ACHN (cell line): ENCODE measurements around the gene LAMB3.
"Not testable (repeated sequence)": the region's sequence is repeated elsewhere in the genome, so short reads cannot be mapped to it uniquely, and the experiment has no call there.

Source experiments
- DNase-seq: peaks from one replicate; pipeline ENCODE4 v3.0.0-alpha.2; 2015
- in situ Hi-C: cut with HindIII; loops from 2 replicates; pipeline ENCODE4 v1.10.0; 2017; ENCODE audit warnings: low sequenced_read_pairs, low pct_ligation_motif_present, low pct_unique_long_range_greater_than_20kb

LAMB3 gene

GRCh38 chr1:209652121-209652735 is at the start of gene LAMB3:
TSS of gene LAMB3 (minus strand) at chr1:209652425. CDS start at chr1:209650944, 1,481 bp downstream.
- in situ Hi-C loops = no loop called here
- DNase-seq = no peak

GRCh38 chr1:209700686-209701085 is 48.5 kb upstream of the LAMB3 start:
- DNase-seq, in situ Hi-C loops: not testable (repeated sequence)

DNA sequence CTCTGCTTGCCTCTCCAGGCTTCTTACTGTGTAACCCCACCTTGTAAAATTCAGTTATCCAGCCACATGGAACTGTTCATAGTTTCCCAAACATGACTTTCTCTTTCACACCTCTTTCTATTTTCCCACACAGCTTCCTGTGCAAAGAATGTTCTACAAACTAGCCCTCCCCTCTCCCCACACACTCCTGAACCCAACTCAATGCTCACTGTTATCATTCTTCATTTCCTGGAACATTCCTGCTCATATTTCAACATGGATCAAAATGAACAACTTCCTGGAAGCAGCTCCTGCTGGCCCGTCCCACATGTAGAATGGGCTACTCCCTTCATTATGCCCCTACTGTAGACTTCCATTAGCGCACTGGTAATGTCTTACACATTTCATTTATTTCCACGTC is 44.9 kb upstream of the LAMB3 start:
- in situ Hi-C loops = loop anchor here (25.0 kb wide), 1 partner anchor 110 kb away; the partner anchor contains the start of gene CAMK1G
- DNase-seq = no peak

- in situ Hi-C loops = loop anchor here (25.0 kb wide), 1 partner anchor 109 kb away; the partner anchor contains the start of gene CAMK1G
- no peak for DNase-seq
These were observed 44.4 kb upstream of the LAMB3 start for GRCh38 chr1:209696673-209697072.

DNA sequence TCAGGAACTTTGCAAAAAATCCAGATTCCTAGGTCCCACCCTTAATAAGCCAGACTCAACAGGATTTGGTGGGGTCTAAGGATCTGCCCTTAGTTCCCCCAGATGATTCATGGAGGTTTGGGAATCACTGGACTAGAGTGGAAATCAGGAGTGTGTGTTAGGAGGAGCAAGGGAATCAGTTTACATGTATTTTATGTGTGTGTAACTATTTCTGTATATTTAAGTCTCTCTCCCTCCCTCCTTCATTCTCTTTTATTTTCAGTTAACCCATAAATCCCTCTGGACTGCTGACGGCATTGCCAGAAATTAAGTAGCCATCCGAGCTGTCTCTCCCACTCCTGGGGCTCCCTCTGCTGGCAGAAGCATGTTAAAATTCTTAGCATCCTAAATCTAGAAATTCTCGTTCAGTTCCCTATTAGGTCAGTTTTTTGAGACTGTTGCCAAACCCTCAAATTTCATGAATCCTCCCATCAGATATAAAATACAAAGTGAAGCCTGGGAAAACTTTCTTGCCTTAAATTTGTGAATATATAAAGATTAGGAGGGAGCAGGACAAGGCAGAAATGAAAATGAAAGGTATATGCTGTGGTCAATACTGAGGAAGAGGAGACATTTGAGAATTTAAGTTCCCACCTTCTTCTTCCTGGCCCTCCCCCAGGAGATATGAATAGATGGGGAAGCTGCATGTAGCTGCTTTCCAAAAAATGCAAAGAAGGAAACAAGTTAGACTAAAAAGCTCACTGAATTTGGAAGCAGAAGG is 40.7 kb upstream of the LAMB3 start:
- in situ Hi-C loops = loop anchor here (25.0 kb wide), 1 partner anchor 106 kb away; the partner anchor contains the start of gene CAMK1G
- DNase-seq = peak; percentile 80

GRCh38 chr1:209692296-209692695 is 40.1 kb upstream of the LAMB3 start:
- in situ Hi-C loops = loop anchor here (25.0 kb wide), 1 partner anchor 105 kb away; the partner anchor contains the start of gene CAMK1G
- no peak for DNase-seq

DNA sequence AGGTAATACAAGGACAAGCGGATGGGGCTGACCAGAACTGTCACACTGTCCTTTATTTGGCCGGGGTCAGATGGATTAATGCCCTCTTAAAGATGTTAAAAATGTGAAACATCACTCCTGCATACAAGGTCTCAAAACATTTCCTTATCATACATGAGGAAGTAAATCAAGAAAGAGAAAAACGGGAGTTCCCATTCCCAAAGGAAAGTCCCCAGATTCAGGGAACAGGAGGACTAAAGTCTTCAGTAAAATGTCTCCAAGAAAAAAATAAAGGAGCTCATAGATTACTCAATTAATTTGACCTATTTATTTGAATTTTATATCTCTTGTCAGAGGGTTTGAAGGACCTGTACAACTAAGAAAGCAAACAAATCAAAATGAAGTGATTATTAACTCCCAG is 39.0 kb upstream of the LAMB3 start:
- no peak for DNase-seq
- in situ Hi-C loops = loop anchor here (25.0 kb wide), 1 partner anchor 104 kb away; the partner anchor contains the start of gene CAMK1G

- in situ Hi-C loops = loop anchor here (25.0 kb wide), 1 partner anchor 102 kb away; the partner anchor contains the start of gene CAMK1G
- no peak for DNase-seq
These were observed 37.3 kb upstream of the LAMB3 start for GRCh38 chr1:209689477-209689876.

DNA sequence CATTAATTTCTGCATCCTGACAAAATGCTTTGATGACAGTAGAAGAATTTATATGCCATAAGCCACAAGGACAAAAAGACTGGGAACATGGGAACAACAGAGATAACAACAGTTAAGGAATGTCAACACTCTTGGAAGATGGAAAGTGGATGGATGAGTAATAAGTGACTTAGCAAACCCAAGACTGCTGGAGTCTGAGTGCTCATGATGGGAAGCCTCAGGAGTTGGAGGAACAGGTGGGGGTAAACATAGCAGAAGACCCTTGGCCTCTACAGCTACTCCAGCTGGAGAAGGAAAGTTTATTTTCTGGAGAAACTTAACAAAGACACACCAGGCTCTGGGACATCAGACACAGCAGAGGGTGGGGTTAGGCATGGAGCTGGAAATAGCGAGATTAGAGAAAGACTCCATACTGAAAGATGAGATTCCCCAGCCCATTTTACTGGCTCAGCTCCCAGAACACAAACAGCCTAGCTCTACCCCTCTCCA is 36.6 kb upstream of the LAMB3 start:
- DNase-seq = no peak
- in situ Hi-C loops = loop anchor here (25.0 kb wide), 1 partner anchor 101 kb away; the partner anchor contains the start of gene CAMK1G

GRCh38 chr1:209686322-209686721 is 34.1 kb upstream of the LAMB3 start:
- in situ Hi-C loops = loop anchor here (25.0 kb wide), 1 partner anchor 99 kb away; the partner anchor contains the start of gene CAMK1G
- no peak for DNase-seq

- in situ Hi-C loops = loop anchor here (25.0 kb wide), 1 partner anchor 99 kb away; the partner anchor contains the start of gene CAMK1G
- DNase-seq = no peak
These were observed 33.6 kb upstream of the LAMB3 start for GRCh38 chr1:209685821-209686220.

- in situ Hi-C loops = loop anchor here (25.0 kb wide), 1 partner anchor 92 kb away; the partner anchor contains the start of gene CAMK1G
- no peak for DNase-seq
These were observed 26.8 kb upstream of the LAMB3 start for GRCh38 chr1:209678981-209679539.

- no peak for DNase-seq
- in situ Hi-C loops = loop anchor here (25.0 kb wide), 1 partner anchor 88 kb away; the partner anchor contains the start of gene CAMK1G
These were observed 23.4 kb upstream of the LAMB3 start for GRCh38 chr1:209675565-209676154.

DNA sequence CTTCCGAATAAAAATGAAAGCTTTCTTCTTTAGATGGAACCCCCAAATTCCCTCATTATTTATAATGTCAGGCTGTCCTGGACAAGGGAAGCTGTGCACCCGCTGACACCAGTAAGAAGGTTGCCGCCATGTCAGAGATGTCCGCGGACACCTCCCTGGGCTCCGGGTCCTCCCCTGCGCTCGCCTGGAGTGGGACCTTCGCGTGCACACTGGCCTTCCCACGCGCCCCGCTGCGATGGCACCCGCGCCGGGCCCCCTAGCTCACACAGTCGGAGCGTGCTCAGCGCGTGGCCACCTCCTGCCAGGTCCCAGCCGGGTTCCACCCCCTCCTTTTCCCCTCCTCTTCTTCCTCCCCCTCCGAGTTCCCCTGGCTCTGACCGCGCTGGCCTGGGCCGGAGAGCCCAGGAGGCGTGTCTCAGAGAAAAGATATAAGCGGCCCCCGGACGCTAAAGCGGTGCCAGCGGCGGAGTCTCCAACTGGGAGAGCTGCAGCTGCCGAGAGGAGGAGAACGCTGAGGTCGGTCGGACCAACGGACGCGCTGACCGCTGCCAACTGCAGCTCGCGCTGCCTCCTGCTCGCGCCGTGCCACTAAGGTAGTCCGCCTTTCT is 22.8 kb upstream of the LAMB3 start, which contains the start of gene G0S2:
TSS of gene G0S2 (plus strand) at position 456 of the 608 bp plus-strand sequence. CDS start 273 bp downstream, outside the sequence.
- DNase-seq = peak; percentile 35
- in situ Hi-C loops = loop anchor here (25.0 kb wide), 1 partner anchor 88 kb away; the partner anchor contains the start of gene CAMK1G

GRCh38 chr1:209673631-209674417 is 21.6 kb upstream of the LAMB3 start:
- DNase-seq = no peak

GRCh38 chr1:209672705-209673630 is 20.7 kb upstream of the LAMB3 start:
- DNase-seq = no peak

More at GRCh38 chr1:209673631-209674417, 21.6 kb upstream of the LAMB3 start:
- in situ Hi-C loops = no loop called here

More at GRCh38 chr1:209672705-209673630, 20.7 kb upstream of the LAMB3 start:
- in situ Hi-C loops = no loop called here
